ENCODE results near the gene COL11A2.

The COL11A2 gene

GRCh38 chr6:33192671-33193602 is 670 bp upstream of the COL11A2 start:
- no peaks in the 10 kb centered on the region for H3K4me1 ChIP-seq (ENCODE audit: control insufficient read depth, insufficient read depth, low read length, poor library complexity, severe bottlenecking)
- H3K36me3 ChIP-seq (ENCODE audit: control insufficient read depth, insufficient read depth, low read length) = peaks cover 39% of the 10 kb centered on the region
- H3K4me3 ChIP-seq (ENCODE audit: extremely low read depth, insufficient read depth, low read length, poor library complexity, severe bottlenecking) = peak overlapping the region; percentile 16
- no peak overlapping the region for H3K27ac ChIP-seq (ENCODE audit: low read depth, low read length, severe bottlenecking)
- H3K9me3 ChIP-seq (ENCODE audit: control insufficient read depth, low read length) = no peaks in the 10 kb centered on the region
- 9 to 11% methylated on average over 22 to 33 of the region's 72 CpGs for WGBS, 2 experiments (ENCODE audit: insufficient coverage in 2 of 2)

GRCh38 chr6:33191383-33192104 is 723 bp downstream of the COL11A2 start:
- no peak overlapping the region for H3K27ac ChIP-seq (ENCODE audit: low read depth, low read length, severe bottlenecking)
- no peaks in the 10 kb centered on the region for H3K4me1 ChIP-seq (ENCODE audit: control insufficient read depth, insufficient read depth, low read length, poor library complexity, severe bottlenecking)
- H3K4me3 ChIP-seq (ENCODE audit: extremely low read depth, insufficient read depth, low read length, poor library complexity, severe bottlenecking) = no peak overlapping the region
- H3K9me3 ChIP-seq (ENCODE audit: control insufficient read depth, low read length) = no peaks in the 10 kb centered on the region
- peaks cover 31% of the 10 kb centered on the region for H3K36me3 ChIP-seq (ENCODE audit: control insufficient read depth, insufficient read depth, low read length)
- 58 to 83% methylated on average over 6 to 8 of the region's 8 CpGs for WGBS, 2 experiments (ENCODE audit: insufficient coverage in 2 of 2)

GRCh38 chr6:33190504-33191107 is 1.7 kb downstream of the COL11A2 start:
- H3K27ac ChIP-seq (ENCODE audit: low read depth, low read length, severe bottlenecking) = no peak overlapping the region
- no peaks in the 10 kb centered on the region for H3K4me1 ChIP-seq (ENCODE audit: control insufficient read depth, insufficient read depth, low read length, poor library complexity, severe bottlenecking)
- no peak overlapping the region for H3K4me3 ChIP-seq (ENCODE audit: extremely low read depth, insufficient read depth, low read length, poor library complexity, severe bottlenecking)
- H3K36me3 ChIP-seq (ENCODE audit: control insufficient read depth, insufficient read depth, low read length) = peaks cover 22% of the 10 kb centered on the region
- H3K9me3 ChIP-seq (ENCODE audit: control insufficient read depth, low read length) = no peaks in the 10 kb centered on the region
- WGBS, 2 experiments (ENCODE audit: insufficient coverage in 2 of 2) = 67 to 89% methylated on average over 3 to 5 of the region's 11 CpGs

- H3K36me3 ChIP-seq (ENCODE audit: control insufficient read depth, insufficient read depth, low read length) = peaks cover 14% of the 10 kb centered on the region
- no peaks in the 10 kb centered on the region for H3K9me3 ChIP-seq (ENCODE audit: control insufficient read depth, low read length)
- H3K27ac ChIP-seq (ENCODE audit: low read depth, low read length, severe bottlenecking) = no peak overlapping the region
- H3K4me3 ChIP-seq (ENCODE audit: extremely low read depth, insufficient read depth, low read length, poor library complexity, severe bottlenecking) = no peak overlapping the region
- 64 to 96% methylated on average over 4 to 5 of the region's 7 CpGs for WGBS, 2 experiments (ENCODE audit: insufficient coverage in 2 of 2)
- H3K4me1 ChIP-seq (ENCODE audit: control insufficient read depth, insufficient read depth, low read length, poor library complexity, severe bottlenecking) = no peaks in the 10 kb centered on the region
Observed at GRCh38 chr6:33189625-33190448, 2.4 kb downstream of the COL11A2 start.

- no peaks in the 10 kb centered on the region for H3K4me1 ChIP-seq (ENCODE audit: control insufficient read depth, insufficient read depth, low read length, poor library complexity, severe bottlenecking)
- peaks cover 7% of the 10 kb centered on the region for H3K36me3 ChIP-seq (ENCODE audit: control insufficient read depth, insufficient read depth, low read length)
- H3K9me3 ChIP-seq (ENCODE audit: control insufficient read depth, low read length) = no peaks in the 10 kb centered on the region
- no peak overlapping the region for H3K4me3 ChIP-seq (ENCODE audit: extremely low read depth, insufficient read depth, low read length, poor library complexity, severe bottlenecking)
- no peak overlapping the region for H3K27ac ChIP-seq (ENCODE audit: low read depth, low read length, severe bottlenecking)
- WGBS, 2 experiments (ENCODE audit: insufficient coverage in 2 of 2) = 82 to 94% methylated on average over 4 to 6 of the region's 8 CpGs
Observed at GRCh38 chr6:33189164-33189563, 3.1 kb downstream of the COL11A2 start.

- no peak overlapping the region for H3K4me3 ChIP-seq (ENCODE audit: extremely low read depth, insufficient read depth, low read length, poor library complexity, severe bottlenecking)
- H3K4me1 ChIP-seq (ENCODE audit: control insufficient read depth, insufficient read depth, low read length, poor library complexity, severe bottlenecking) = no peaks in the 10 kb centered on the region
- WGBS, 2 experiments (ENCODE audit: insufficient coverage in 2 of 2) = 63 to 77% methylated on average over 1 of the region's 1 CpG
- H3K9me3 ChIP-seq (ENCODE audit: control insufficient read depth, low read length) = no peaks in the 10 kb centered on the region
- H3K27ac ChIP-seq (ENCODE audit: low read depth, low read length, severe bottlenecking) = no peak overlapping the region
- no peaks in the 10 kb centered on the region for H3K36me3 ChIP-seq (ENCODE audit: control insufficient read depth, insufficient read depth, low read length)
Observed at GRCh38 chr6:33187809-33188208, 4.5 kb downstream of the COL11A2 start.

- 68 to 69% methylated on average over 4 of the region's 4 CpGs for WGBS, 2 experiments (ENCODE audit: insufficient coverage in 2 of 2)
- H3K4me1 ChIP-seq (ENCODE audit: control insufficient read depth, insufficient read depth, low read length, poor library complexity, severe bottlenecking) = no peaks in the 10 kb centered on the region
Observed at GRCh38 chr6:33185654-33186187, 6.5 kb downstream of the COL11A2 start.

GRCh38 chr6:33185190-33185589 is 7.1 kb downstream of the COL11A2 start:
- Histone ChIP-seq H3K9me3 (ENCODE audit: control insufficient read depth, low read length) (no peaks in the 10 kb centered on the region), H3K4me1 (ENCODE audit: control insufficient read depth, insufficient read depth, low read length, poor library complexity, severe bottlenecking) (no peaks in the 10 kb centered on the region), H3K36me3 (ENCODE audit: control insufficient read depth, insufficient read depth, low read length) (no peaks in the 10 kb centered on the region), H3K4me3 (ENCODE audit: extremely low read depth, insufficient read depth, low read length, poor library complexity, severe bottlenecking) (no peak overlapping the region), H3K27ac (ENCODE audit: low read depth, low read length, severe bottlenecking) (no peak overlapping the region)
- 70 to 72% methylated on average over 4 to 5 of the region's 9 CpGs for WGBS, 2 experiments (ENCODE audit: insufficient coverage in 2 of 2)

More at GRCh38 chr6:33185654-33186187, 6.5 kb downstream of the COL11A2 start:
- no peaks in the 10 kb centered on the region for H3K9me3 ChIP-seq (ENCODE audit: control insufficient read depth, low read length)
- no peak overlapping the region for H3K4me3 ChIP-seq (ENCODE audit: extremely low read depth, insufficient read depth, low read length, poor library complexity, severe bottlenecking)
- no peaks in the 10 kb centered on the region for H3K36me3 ChIP-seq (ENCODE audit: control insufficient read depth, insufficient read depth, low read length)
- H3K27ac ChIP-seq (ENCODE audit: low read depth, low read length, severe bottlenecking) = no peak overlapping the region

- Histone ChIP-seq H3K9me3 (ENCODE audit: control insufficient read depth, low read length) (no peaks in the 10 kb centered on the region), H3K27ac (ENCODE audit: low read depth, low read length, severe bottlenecking) (peak overlapping the region; percentile 10), H3K36me3 (ENCODE audit: control insufficient read depth, insufficient read depth, low read length) (no peaks in the 10 kb centered on the region), H3K4me1 (ENCODE audit: control insufficient read depth, insufficient read depth, low read length, poor library complexity, severe bottlenecking) (no peaks in the 10 kb centered on the region), H3K4me3 (ENCODE audit: extremely low read depth, insufficient read depth, low read length, poor library complexity, severe bottlenecking) (no peak overlapping the region)
- 95 to 100% methylated on average over 4 to 5 of the region's 5 CpGs for WGBS, 2 experiments (ENCODE audit: insufficient coverage in 2 of 2)
Observed at GRCh38 chr6:33183071-33183683, 9.1 kb downstream of the COL11A2 start.
